Stimulated activated naive CD8-positive, alpha-beta T cell treated with anti-CD3 and anti-CD28 coated beads, Interleukin-15, Interleukin-2, amounts not matched to agents 100 ng/mL and 50 ng/mL, for 24 hours (primary cell): ENCODE data around the gene TTLL9.
A peak's percentile ranks its signal among the peaks of the same experiment; 100 is the strongest.
"Not testable (repeated sequence)": the region's sequence is repeated elsewhere in the genome, so short reads cannot be mapped to it uniquely, and the experiment has no call there.

Experiments used
- H3K27ac Mint-ChIP-seq: one replicate; pipeline ENCODE4 v1.8.0; 2021; ENCODE audit warnings: mild to moderate bottlenecking, mixed read lengths
- H3K27me3 Mint-ChIP-seq: one replicate; pipeline ENCODE4 v1.8.0; 2021; ENCODE audit warnings: mixed read lengths
- H3K36me3 Mint-ChIP-seq: one replicate; pipeline ENCODE4 v1.8.0; 2021; ENCODE audit warnings: low read depth, mixed read lengths
- H3K4me1 Mint-ChIP-seq: one replicate; pipeline ENCODE4 v1.8.0; 2021; ENCODE audit warnings: low read depth, mixed read lengths
- H3K4me3 Mint-ChIP-seq: one replicate; pipeline ENCODE4 v1.8.0; 2021; ENCODE audit warnings: mild to moderate bottlenecking, mixed read lengths
- H3K9me3 Mint-ChIP-seq: one replicate; pipeline ENCODE4 v1.8.0; 2021; ENCODE audit warnings: mixed read lengths

TTLL9 gene

GRCh38 chr20:31869942-31870725 lies at the start of gene TTLL9, which contains the start of gene DUSP15:
TSS of gene TTLL9 (plus strand) at chr20:31870634. CDS start at chr20:31871127, 493 bp downstream.
TSS of gene DUSP15 (minus strand) at chr20:31870527. CDS start at chr20:31870337, 190 bp downstream.
- no peaks in the 10 kb centered on the region for H3K9me3 Mint-ChIP-seq
- H3K27ac Mint-ChIP-seq, result peak within 1 kb of the TSS; percentile 29
- H3K4me1 Mint-ChIP-seq, result peaks cover 13% of the 10 kb centered on the region
- H3K4me3 Mint-ChIP-seq, result peak within 1 kb of the TSS; percentile 82
- H3K27me3 Mint-ChIP-seq, result peaks cover 30% of the 10 kb centered on the region
- no peaks in the 10 kb centered on the region for H3K36me3 Mint-ChIP-seq

GRCh38 chr20:31821427-31821826 lies 49.0 kb upstream of the TTLL9 start:
- Mint-ChIP-seq H3K9me3 (no peaks in the 10 kb centered on the region), H3K27ac (no peak overlapping the region), H3K4me1 (no peaks in the 10 kb centered on the region), H3K27me3 (no peaks in the 10 kb centered on the region), H3K36me3 (no peaks in the 10 kb centered on the region), H3K4me3 (no peak overlapping the region)

GRCh38 chr20:31822421-31823330 lies 47.8 kb upstream of the TTLL9 start:
- no peaks in the 10 kb centered on the region for H3K27me3 Mint-ChIP-seq
- no peaks in the 10 kb centered on the region for H3K9me3 Mint-ChIP-seq
- H3K4me3 Mint-ChIP-seq, result no peak overlapping the region
- H3K4me1 Mint-ChIP-seq, result no peaks in the 10 kb centered on the region
- no peak overlapping the region for H3K27ac Mint-ChIP-seq
- H3K36me3 Mint-ChIP-seq, result no peaks in the 10 kb centered on the region

- no peaks in the 10 kb centered on the region for H3K4me1 Mint-ChIP-seq
- no peak overlapping the region for H3K4me3 Mint-ChIP-seq
- no peak overlapping the region for H3K27ac Mint-ChIP-seq
- H3K9me3 Mint-ChIP-seq, result no peaks in the 10 kb centered on the region
- H3K36me3 Mint-ChIP-seq, result no peaks in the 10 kb centered on the region
- H3K27me3 Mint-ChIP-seq, result no peaks in the 10 kb centered on the region
These were observed 46.9 kb upstream of the TTLL9 start for GRCh38 chr20:31823360-31824124.

- no peaks in the 10 kb centered on the region for H3K9me3 Mint-ChIP-seq
- H3K36me3 Mint-ChIP-seq, result no peaks in the 10 kb centered on the region
- no peak overlapping the region for H3K4me3 Mint-ChIP-seq
- no peaks in the 10 kb centered on the region for H3K4me1 Mint-ChIP-seq
- no peaks in the 10 kb centered on the region for H3K27me3 Mint-ChIP-seq
- H3K27ac Mint-ChIP-seq, result no peak overlapping the region
These were observed 46.3 kb upstream of the TTLL9 start for GRCh38 chr20:31824125-31824485.

GRCh38 chr20:31824554-31825313 lies 45.7 kb upstream of the TTLL9 start:
- Mint-ChIP-seq H3K9me3 (no peaks in the 10 kb centered on the region), H3K27ac (no peak overlapping the region), H3K4me1 (no peaks in the 10 kb centered on the region), H3K27me3 (no peaks in the 10 kb centered on the region), H3K36me3 (no peaks in the 10 kb centered on the region), H3K4me3 (no peak overlapping the region)

- no peak overlapping the region for H3K4me3 Mint-ChIP-seq
- no peaks in the 10 kb centered on the region for H3K4me1 Mint-ChIP-seq
- H3K27me3 Mint-ChIP-seq, result no peaks in the 10 kb centered on the region
- H3K27ac Mint-ChIP-seq, result no peak overlapping the region
- H3K9me3 Mint-ChIP-seq, result no peaks in the 10 kb centered on the region
- H3K36me3 Mint-ChIP-seq, result no peaks in the 10 kb centered on the region
These were observed 44.4 kb upstream of the TTLL9 start for GRCh38 chr20:31826074-31826473.

GRCh38 chr20:31827059-31827458 lies 43.4 kb upstream of the TTLL9 start:
- Mint-ChIP-seq H3K27ac (no peak overlapping the region), H3K4me3 (no peak overlapping the region), H3K36me3 (no peaks in the 10 kb centered on the region), H3K9me3 (no peaks in the 10 kb centered on the region), H3K4me1 (no peaks in the 10 kb centered on the region), H3K27me3 (no peaks in the 10 kb centered on the region)

- not testable (repeated sequence) for H3K4me3 Mint-ChIP-seq, H3K27ac Mint-ChIP-seq, H3K4me1 Mint-ChIP-seq, H3K27me3 Mint-ChIP-seq, H3K36me3 Mint-ChIP-seq, H3K9me3 Mint-ChIP-seq
These were observed 42.4 kb upstream of the TTLL9 start for GRCh38 chr20:31828016-31828415.

GRCh38 chr20:31829731-31830130 lies 40.7 kb upstream of the TTLL9 start:
- no peak overlapping the region for H3K4me3 Mint-ChIP-seq
- H3K27ac Mint-ChIP-seq, result no peak overlapping the region
- no peaks in the 10 kb centered on the region for H3K9me3 Mint-ChIP-seq
- no peaks in the 10 kb centered on the region for H3K36me3 Mint-ChIP-seq
- no peaks in the 10 kb centered on the region for H3K4me1 Mint-ChIP-seq
- H3K27me3 Mint-ChIP-seq, result no peaks in the 10 kb centered on the region

GRCh38 chr20:31830406-31830981 lies 39.9 kb upstream of the TTLL9 start:
- H3K36me3 Mint-ChIP-seq, result no peaks in the 10 kb centered on the region
- H3K27ac Mint-ChIP-seq, result no peak overlapping the region
- H3K4me3 Mint-ChIP-seq, result no peak overlapping the region
- no peaks in the 10 kb centered on the region for H3K27me3 Mint-ChIP-seq
- H3K9me3 Mint-ChIP-seq, result no peaks in the 10 kb centered on the region
- no peaks in the 10 kb centered on the region for H3K4me1 Mint-ChIP-seq

- Mint-ChIP-seq H3K27ac (no peak overlapping the region), H3K9me3 (no peaks in the 10 kb centered on the region), H3K36me3 (no peaks in the 10 kb centered on the region), H3K4me1 (peaks cover 5% of the 10 kb centered on the region), H3K4me3 (no peak overlapping the region), H3K27me3 (no peaks in the 10 kb centered on the region)
These were observed 39.2 kb upstream of the TTLL9 start for GRCh38 chr20:31831211-31831610.

GRCh38 chr20:31831771-31832306 lies 38.6 kb upstream of the TTLL9 start:
- Mint-ChIP-seq H3K36me3 (no peaks in the 10 kb centered on the region), H3K4me3 (no peak overlapping the region), H3K27me3 (no peaks in the 10 kb centered on the region), H3K9me3 (no peaks in the 10 kb centered on the region), H3K27ac (no peak overlapping the region), H3K4me1 (peaks cover 10% of the 10 kb centered on the region)
